GM18868 (cell line): ENCODE measurements around the gene MATR3.
"Not testable (repeated sequence)": the region's sequence is repeated elsewhere in the genome, so short reads cannot be mapped to it uniquely, and the experiment has no call there.

Source experiments
- ATAC-seq: cut with Tn5 transposase; IDR thresholded peaks from one replicate; pipeline ENCODE4 v1.9.1; 2021; ENCODE audit warnings: mild to moderate bottlenecking, moderate library complexity; ENCODE audit not compliant: unreplicated experiment

MATR3 gene, protein sequence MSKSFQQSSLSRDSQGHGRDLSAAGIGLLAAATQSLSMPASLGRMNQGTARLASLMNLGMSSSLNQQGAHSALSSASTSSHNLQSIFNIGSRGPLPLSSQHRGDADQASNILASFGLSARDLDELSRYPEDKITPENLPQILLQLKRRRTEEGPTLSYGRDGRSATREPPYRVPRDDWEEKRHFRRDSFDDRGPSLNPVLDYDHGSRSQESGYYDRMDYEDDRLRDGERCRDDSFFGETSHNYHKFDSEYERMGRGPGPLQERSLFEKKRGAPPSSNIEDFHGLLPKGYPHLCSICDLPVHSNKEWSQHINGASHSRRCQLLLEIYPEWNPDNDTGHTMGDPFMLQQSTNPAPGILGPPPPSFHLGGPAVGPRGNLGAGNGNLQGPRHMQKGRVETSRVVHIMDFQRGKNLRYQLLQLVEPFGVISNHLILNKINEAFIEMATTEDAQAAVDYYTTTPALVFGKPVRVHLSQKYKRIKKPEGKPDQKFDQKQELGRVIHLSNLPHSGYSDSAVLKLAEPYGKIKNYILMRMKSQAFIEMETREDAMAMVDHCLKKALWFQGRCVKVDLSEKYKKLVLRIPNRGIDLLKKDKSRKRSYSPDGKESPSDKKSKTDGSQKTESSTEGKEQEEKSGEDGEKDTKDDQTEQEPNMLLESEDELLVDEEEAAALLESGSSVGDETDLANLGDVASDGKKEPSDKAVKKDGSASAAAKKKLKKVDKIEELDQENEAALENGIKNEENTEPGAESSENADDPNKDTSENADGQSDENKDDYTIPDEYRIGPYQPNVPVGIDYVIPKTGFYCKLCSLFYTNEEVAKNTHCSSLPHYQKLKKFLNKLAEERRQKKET

GRCh38 chr5:139293507-139294373, at the start of gene MATR3:
Gene MATR3 (plus strand): TSS chr5:139293740. CDS start chr5:139307416, 13,676 bp downstream.
- peak; percentile 82 for ATAC-seq

DNA sequence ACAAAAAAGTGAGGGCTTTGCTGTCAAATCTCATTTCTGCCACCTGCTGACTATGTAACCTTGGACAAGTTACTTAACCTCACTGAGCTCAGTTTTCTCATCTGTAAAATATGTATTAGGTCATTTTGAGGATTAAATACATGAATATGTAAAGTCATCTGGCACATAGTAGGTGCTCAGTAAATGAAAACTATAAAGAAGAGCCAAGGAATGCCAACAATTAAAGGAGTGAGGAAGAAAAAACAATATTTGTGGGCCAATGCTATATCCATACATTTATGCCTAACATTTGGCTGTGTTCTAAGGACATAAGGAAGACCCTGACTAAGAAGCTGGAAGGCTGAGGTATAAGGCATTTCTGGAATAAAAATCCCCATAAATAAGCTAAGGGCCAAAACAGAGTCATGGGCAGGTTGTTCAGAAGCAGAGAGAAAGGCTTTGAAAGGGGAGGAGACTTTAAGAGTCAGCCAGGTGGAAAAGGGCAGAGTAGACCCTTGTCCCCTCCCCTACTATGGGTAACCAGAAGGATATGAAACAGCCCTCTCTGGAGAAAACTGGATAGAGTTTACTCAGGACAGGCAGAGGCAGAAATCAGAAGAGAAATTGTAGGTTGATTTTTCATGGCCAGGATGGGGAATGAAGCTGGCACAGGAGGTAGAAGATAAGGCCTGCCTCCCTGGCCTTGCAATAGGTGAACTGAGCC, 47.8 kb upstream of the MATR3 start:
- ATAC-seq, result no peak

DNA sequence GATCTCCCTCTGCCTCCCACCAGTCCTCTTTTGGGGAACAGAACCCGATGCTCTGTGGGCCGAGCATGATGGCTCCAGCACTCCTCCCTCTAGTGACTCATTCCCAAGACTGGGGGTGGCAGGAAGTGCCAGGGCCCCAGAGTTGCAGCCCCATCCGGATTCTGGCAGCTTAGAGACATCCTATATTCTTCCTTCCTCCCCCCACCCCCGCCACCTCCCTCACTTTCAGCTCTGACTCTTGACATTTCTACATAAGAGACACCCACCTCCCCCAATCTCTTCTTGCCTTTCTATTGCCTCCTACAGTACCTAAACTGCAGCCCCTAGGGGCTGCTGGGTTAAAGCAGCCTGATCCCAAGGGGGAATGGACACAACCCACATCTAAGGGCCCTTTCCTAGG, 47.1 kb upstream of the MATR3 start:
- ATAC-seq, result no peak

GRCh38 chr5:139248826-139249453, 44.6 kb upstream of the MATR3 start:
- ATAC-seq, result no peak

- no peak for ATAC-seq
These were observed 42.3 kb upstream of the MATR3 start for GRCh38 chr5:139251281-139251687.

GRCh38 chr5:139251695-139252288, 41.7 kb upstream of the MATR3 start:
- no peak for ATAC-seq

DNA sequence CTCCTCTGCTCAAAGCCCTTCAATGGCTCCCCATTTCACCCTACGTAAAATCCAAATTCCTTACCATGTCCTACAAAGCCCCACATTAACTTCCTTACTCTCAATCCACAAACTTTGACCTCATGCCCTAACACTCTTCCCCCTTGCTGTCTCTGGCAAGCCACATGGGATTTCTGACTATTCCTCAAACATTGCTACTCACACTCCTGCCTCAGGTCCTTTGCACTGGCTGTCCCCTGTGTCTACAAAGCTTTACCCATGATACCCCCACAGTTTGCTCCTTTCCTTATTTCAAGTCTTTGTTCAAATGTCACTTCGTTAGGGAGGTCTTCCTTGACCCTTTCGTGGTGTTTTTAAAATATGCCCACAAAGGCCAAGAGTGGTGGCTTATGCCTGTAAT, 40.4 kb upstream of the MATR3 start:
- ATAC-seq, result no peak

DNA sequence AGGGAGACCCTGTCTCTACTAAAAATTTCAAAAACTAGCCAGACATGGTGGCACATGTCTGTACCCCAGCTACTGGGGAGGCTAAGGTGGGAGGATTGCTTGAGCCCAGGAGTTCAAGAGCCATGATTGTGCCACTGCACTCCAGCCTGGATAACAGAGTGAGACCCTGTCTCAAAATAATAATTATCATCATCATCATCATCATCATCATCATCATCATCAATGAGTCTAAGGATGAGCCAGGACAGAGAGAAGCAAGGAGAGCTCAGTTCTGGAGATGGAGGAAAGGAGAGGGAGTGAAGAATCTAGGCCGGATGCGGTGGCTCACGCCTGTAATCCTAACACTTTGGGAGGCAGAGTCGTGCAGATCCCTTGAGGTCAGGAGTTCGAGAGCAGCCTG, 36.7 kb upstream of the MATR3 start:
- no peak for ATAC-seq

- ATAC-seq, result no peak
These were observed 31.3 kb upstream of the MATR3 start for GRCh38 chr5:139262059-139262741.

DNA sequence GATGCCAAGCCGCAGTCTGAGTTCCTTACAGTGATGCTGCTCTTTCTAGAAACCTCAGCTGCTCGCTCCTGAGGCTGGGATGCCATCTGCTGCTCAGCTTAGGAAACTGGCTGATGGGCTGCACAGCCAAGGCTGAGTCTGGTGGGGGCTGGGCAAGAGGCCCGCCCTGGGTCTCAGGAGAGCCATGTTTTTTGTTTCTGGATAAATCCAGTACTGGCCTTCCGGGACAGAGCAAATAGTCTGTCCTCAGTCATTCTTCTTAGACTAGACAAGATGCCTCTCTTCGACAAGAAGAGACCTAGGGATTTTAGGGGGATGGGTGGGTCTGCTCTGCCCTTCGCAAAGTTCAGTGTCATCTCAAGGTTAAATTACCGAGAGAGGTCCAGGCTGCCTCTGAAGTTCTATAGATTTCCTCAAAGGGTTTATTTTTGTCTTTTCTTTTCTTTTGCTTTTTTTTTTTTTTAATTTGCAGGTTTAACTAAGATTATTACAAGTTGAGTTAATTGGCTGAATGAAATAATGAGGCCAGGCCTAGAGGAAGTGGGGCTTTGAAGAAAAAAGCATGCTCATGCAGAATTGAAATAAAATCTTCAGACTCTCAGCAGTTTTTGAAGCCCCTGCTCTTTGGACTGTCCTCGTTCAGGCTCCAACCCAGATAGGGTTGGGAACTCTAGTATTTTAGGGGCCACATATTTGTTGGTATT, 30.6 kb upstream of the MATR3 start:
- peak; percentile 91 for ATAC-seq

DNA sequence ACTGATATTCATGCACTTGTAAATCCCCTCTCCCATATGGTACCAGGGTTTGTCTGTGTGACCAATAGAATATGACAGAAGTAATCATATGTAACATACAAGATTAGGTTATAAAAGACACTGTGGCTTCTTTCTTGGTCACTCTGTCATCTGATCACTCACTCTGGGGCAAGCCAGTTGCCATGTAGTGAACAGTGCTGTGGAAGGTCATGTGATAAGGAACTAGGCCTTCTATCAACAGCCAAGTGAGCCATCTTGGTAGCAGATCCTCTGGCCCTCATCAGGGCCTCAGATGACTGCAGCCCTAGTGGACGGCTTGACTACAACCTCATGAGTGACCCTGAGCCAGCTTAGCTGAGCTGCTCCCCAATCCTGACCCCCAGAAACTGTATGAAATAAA, 30.0 kb upstream of the MATR3 start:
- ATAC-seq, result no peak

GRCh38 chr5:139263946-139264345, 29.6 kb upstream of the MATR3 start:
- ATAC-seq, result no peak

GRCh38 chr5:139265001-139265400, 28.5 kb upstream of the MATR3 start:
- no peak for ATAC-seq

GRCh38 chr5:139266236-139266635, 27.3 kb upstream of the MATR3 start:
- no peak for ATAC-seq

DNA sequence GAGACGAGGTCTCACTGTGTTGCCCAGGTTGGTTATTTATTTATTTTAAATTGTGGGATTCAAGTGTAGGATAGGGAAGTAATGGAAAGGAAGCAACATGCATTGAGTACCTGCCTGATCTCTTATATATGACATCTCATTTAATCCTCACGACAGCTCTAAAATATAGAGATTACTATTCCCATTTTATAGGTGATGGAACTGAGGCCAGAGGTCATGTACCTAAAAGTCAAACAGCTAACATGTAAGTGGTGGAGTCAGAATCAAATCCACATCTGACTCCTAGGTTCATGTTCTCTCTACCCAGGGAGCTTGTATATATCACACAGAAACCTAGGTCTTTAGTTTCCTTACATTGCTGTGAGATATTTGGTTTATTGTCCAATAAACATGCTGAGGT, 26.1 kb upstream of the MATR3 start:
- no peak for ATAC-seq

DNA sequence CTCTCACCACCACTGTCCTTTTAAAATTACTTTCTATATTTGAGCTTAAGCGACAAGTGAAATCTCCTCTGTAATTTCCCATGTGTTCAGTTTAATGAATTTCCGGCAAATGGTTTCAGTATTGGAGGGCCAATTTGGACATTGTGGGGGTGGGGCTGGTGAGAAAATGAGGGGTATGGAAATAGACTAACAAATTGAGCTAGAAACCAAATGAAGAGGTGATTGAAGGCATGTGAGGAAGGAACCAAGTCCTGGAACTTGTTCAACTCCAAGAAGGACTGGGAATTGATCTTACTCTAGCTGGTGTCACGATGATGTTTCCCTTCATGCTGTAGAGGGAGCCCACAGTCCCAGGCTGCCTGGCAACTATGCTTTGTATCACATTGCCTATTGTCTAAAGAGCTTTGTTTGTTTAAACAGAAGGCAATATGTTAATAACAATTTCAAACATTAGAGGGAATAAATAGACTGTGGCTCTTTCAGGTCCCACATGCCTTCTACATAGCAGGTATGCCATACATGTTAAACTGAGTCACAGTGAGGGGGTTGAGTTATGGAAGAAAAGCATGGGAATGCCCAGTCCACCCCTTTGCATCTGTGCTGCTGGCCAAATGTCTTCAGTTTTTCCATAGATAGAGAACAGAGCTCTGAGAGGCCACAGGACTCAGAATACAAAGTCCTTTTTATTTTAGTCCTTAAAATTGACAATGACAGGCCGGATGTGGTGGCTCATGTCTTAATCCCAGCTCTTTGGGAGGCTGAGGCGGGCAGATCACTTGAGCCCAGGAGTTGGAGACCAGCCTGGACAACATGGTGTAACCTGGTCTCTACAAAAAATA, 25.0 kb upstream of the MATR3 start:
- ATAC-seq, result no peak

DNA sequence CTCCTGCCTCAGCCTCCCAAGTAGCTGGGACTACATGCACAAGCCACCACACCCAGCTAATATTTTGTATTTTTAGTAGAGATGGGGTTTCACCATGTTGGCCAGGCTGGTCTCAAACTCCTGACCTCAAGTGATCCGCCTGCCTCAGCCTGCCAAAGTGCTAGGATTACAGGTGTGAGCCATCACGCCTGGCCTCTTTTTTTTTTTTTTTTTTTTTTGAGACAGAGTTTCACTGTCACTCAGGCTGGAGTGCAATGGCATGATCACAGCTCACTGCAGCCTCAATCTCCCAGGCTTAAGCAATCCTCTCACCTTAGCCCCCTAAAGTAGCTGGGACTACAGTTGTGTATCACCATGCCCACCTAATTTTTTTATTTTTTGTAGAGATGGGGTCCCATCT, 22.8 kb upstream of the MATR3 start:
- not testable (repeated sequence) for ATAC-seq
